Lung microvascular endothelial cell (primary cell): ENCODE data around the gene FAM114A2. TPM values are rescaled to one million over a fixed set of nuclear protein-coding genes. Genes with fewer than 3 reads are reported as not detected.

Source experiments
- DNase-seq, 2 donors: peaks; one replicate each; pipeline versions ENCODE4 v3.0.0 to v3.0.0-alpha.2; 2010; ENCODE audit warnings: low read depth in 2 of 2
- total RNA-seq: library from RNA; depleted of rRNA; stranded (reverse); fragments of >200 nt; gene quantifications from 2 replicates; pipeline ENCODE4 v1.2.1, GENCODE V29; 2014

Gene FAM114A2
- total RNA-seq, 1 donor from 2014 or later, result 27.4 TPM

DNA sequence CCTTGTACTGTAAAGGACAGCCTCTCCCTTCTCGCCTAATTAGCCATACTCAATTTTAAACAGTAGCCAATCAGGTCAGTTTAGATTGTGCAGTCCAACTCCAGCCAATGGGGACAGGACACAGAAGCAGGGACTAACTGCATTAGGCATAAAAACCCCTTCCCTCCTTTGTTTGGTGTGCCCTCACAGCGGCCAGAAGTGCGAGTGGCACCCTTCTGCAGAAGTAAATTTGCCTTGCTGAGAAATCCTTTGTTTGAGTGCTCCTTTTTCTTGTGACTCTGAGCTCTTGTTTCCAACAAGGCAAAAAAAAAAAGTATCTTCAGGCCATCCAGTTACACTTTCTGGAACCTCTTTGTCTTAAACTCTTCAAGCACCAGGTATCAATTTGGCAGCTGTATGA, 97.4 kb downstream of the FAM114A2 start:
- no peak for DNase-seq

Other genes starting within 250 kb of the FAM114A2 start
- 104 and 136 TPM in 2 replicates for gene MFAP3, start 57 bp upstream of the FAM114A2 start, total RNA-seq
- 30.2 and 30.5 TPM in 2 replicates for gene GALNT10, start 151.8 kb upstream of the FAM114A2 start, total RNA-seq